ENCODE results near the gene SSC5D.

DNA sequence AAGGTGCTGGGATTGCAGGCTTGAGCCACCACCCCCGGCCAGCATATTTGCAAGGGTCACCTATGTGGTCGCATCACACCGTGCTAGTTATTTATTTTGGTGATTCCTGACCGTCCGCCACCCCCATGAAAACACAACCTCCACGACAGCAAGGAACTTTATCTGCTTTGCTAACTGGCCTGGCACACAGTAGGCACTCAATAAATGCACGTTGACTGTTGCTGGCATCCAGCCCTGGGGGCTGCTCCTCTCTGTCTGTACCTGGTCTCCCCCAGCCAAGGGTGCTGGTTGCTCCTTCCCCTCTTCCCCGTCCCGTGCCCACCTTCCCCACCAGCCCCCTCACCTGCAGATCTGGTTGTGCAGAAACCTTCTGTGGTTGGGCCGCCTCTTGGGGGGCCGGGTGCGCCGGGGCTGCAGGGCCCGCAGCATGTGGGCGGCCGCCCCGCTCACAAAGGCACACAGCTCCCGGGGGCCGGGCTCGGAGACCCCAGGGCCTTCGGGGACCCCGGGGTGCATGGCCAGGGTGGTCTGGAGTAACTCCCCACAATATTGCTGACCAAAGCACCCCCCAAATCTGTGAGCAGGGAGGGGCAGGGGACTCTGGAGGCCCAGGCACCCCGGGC lies 24.1 kb upstream of the SSC5D start:
- TF ChIP-seq, protein P1, sequence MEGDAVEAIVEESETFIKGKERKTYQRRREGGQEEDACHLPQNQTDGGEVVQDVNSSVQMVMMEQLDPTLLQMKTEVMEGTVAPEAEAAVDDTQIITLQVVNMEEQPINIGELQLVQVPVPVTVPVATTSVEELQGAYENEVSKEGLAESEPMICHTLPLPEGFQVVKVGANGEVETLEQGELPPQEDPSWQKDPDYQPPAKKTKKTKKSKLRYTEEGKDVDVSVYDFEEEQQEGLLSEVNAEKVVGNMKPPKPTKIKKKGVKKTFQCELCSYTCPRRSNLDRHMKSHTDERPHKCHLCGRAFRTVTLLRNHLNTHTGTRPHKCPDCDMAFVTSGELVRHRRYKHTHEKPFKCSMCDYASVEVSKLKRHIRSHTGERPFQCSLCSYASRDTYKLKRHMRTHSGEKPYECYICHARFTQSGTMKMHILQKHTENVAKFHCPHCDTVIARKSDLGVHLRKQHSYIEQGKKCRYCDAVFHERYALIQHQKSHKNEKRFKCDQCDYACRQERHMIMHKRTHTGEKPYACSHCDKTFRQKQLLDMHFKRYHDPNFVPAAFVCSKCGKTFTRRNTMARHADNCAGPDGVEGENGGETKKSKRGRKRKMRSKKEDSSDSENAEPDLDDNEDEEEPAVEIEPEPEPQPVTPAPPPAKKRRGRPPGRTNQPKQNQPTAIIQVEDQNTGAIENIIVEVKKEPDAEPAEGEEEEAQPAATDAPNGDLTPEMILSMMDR (IDR thresholded peaks at IDR 0.05; ENCODE audit: low read depth, low read length, missing input control): no peak
- TF ChIP-seq TAF1 (conservative IDR thresholded peaks at IDR 0.05) (no peak), JUND (IDR thresholded peaks at IDR 0.05) (no peak), SP1 (IDR thresholded peaks at IDR 0.05) (no peak), YY1 (IDR thresholded peaks at IDR 0.05) (no peak), RAD21 (IDR thresholded peaks at IDR 0.05) (no peak), GABPA (IDR thresholded peaks at IDR 0.05 in 1 of 2, conservative IDR thresholded peaks at IDR 0.05 in 1 of 2) (no peak), NR2F2 (IDR thresholded peaks at IDR 0.05) (no peak), MAX (IDR thresholded peaks at IDR 0.05) (no peak), FOXA2 (IDR thresholded peaks at IDR 0.05) (no peak), FOXA1 (IDR thresholded peaks at IDR 0.05) (no peak), EGR1 (IDR thresholded peaks at IDR 0.05; ENCODE audit: low read depth in 2 of 2) (no peak)
- TF ChIP-seq, protein P2, sequence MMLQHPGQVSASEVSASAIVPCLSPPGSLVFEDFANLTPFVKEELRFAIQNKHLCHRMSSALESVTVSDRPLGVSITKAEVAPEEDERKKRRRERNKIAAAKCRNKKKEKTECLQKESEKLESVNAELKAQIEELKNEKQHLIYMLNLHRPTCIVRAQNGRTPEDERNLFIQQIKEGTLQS (IDR thresholded peaks at IDR 0.05): no peak
- TF ChIP-seq, protein P3, sequence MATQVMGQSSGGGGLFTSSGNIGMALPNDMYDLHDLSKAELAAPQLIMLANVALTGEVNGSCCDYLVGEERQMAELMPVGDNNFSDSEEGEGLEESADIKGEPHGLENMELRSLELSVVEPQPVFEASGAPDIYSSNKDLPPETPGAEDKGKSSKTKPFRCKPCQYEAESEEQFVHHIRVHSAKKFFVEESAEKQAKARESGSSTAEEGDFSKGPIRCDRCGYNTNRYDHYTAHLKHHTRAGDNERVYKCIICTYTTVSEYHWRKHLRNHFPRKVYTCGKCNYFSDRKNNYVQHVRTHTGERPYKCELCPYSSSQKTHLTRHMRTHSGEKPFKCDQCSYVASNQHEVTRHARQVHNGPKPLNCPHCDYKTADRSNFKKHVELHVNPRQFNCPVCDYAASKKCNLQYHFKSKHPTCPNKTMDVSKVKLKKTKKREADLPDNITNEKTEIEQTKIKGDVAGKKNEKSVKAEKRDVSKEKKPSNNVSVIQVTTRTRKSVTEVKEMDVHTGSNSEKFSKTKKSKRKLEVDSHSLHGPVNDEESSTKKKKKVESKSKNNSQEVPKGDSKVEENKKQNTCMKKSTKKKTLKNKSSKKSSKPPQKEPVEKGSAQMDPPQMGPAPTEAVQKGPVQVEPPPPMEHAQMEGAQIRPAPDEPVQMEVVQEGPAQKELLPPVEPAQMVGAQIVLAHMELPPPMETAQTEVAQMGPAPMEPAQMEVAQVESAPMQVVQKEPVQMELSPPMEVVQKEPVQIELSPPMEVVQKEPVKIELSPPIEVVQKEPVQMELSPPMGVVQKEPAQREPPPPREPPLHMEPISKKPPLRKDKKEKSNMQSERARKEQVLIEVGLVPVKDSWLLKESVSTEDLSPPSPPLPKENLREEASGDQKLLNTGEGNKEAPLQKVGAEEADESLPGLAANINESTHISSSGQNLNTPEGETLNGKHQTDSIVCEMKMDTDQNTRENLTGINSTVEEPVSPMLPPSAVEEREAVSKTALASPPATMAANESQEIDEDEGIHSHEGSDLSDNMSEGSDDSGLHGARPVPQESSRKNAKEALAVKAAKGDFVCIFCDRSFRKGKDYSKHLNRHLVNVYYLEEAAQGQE (IDR thresholded peaks at IDR 0.05): no peak

Data from liver (tissue), 3 donors.